ENCODE data around the gene CTNNA1.

Gene CTNNA1

DNA sequence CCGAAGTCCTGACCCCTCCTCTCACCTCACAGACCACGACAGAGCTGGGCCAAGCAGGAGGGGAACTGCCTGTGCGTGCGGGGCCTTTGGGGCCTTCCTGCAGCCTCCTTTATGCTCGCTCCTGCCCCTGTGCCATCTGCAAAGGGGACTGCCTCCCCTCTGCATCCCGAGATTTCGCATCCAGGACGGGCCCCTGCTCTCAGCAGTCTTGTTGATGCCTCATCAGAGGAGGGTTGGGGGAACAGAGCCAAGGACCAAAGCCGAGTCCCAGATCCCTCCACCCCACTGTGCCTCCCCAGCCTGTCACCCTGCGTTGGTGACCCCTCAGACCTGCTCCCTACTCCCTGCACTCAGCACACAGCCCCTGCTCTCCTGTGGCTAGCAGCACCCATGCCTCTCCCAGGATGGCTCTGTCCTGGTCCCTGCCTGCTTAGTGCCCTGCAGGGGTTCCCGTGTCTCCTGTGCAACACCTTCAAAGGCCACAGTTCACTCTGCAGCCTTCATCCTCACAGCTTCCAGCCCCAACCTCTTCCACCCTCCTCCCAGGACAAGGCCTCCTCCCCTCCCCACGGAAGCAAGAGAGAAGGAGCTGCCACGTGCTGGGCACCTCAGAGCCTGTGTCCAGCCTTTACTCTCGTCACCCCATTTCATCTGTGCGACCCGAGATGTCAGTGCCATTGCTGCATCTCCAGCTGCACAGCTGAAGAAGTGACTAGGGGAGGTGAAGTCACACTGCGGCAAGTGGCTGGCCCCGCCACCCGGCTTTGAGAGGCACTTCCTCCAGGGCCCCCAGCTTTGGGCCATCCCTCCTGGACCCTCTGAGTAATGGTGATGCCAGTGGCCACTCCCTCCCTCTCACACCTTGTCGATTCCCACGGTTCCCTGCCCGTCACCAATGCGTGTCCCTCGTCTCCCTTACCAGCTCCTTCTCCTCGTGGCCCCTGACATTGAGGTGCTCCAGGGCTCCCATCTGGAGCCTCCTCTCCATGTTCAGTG, 184.5 kb downstream of the CTNNA1 start:
- no peak for DNase-seq

DNA sequence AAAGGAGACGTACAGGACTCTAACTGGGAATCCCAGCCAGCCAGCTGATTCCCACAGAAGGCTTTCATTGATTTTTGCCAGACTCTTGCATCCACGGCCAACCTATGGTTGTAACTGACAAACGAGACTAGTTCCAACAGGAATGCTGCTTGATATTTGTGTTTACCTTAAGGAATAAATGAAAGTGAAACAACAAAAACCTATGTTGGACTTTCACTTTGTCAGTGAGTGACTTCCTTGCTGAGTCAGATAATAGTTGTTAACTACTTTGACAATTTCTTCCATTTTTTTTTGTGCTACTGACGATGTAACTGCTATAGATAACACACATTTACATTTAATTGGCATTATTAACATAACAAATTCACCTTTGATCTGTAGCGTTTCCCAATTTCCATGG, 185.3 kb downstream of the CTNNA1 start:
- no peak for DNase-seq

DNA sequence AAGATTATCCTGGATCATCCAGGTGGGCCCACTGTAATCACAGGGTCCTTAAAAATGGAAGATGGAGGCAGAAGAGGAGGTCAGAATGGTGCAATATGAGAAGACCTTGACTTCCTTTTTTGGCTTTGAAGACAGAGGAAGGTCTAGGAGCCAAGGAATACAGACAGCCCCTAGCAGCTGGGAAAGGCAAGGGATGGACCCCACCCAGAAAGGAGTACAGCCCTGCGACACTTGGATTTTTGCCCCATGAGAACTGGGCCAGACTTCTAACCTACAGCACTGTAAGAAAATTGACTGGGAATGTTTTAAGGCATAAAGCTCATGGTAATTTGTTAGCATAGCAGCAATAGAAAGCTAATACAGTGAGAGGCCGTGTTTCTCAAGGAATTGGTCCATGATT, 188.8 kb downstream of the CTNNA1 start:
- DNase-seq = no peak

DNA sequence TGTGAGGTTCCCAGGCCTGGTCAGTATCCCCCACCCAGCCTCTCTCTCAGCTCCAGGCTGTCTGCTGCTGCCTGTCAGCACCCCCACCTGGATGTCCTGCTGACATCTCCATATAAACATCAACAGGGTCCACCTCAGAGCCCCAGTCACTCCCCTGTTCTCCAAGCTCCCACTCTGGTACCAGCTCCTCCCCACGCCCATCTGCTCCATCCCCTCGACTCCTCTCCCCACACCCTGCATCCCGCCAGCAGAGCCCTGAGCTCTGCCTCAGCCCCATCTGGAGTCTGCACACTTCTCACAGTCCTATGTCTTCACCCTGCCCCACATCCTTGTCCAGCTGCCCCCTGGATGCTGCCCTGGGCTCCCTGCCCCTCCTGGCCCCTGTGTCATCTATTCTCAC, 189.6 kb downstream of the CTNNA1 start:
- no peak for DNase-seq

DNA sequence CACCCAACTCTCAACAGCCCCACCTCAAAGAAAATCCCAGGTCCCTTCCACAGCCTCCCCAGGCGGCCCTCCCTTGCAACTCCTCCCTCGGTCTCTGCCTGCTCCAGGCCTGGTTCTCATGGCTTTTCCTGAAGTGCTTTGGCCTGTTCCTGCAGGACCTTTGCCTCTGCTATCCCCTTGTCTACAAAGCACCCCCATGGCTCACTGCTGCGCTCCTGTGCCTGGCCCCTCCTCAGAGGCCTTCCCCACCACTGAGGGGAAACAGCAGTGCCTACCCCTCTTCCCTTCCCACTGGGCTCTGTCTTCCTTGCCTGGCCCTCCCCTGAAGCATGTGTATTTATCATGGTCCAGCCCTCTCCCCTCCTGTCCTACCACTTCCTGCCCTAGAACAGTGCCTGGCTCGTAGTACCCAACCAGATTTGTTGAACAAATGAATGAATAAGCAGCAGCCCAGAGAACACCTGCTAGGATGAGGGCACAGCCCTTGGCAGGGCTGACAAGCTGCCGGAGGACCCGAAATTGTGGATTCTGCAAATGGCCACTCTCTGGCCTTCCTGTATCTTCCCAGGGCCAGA, 190.5 kb downstream of the CTNNA1 start:
- DNase-seq = no peak

DNA sequence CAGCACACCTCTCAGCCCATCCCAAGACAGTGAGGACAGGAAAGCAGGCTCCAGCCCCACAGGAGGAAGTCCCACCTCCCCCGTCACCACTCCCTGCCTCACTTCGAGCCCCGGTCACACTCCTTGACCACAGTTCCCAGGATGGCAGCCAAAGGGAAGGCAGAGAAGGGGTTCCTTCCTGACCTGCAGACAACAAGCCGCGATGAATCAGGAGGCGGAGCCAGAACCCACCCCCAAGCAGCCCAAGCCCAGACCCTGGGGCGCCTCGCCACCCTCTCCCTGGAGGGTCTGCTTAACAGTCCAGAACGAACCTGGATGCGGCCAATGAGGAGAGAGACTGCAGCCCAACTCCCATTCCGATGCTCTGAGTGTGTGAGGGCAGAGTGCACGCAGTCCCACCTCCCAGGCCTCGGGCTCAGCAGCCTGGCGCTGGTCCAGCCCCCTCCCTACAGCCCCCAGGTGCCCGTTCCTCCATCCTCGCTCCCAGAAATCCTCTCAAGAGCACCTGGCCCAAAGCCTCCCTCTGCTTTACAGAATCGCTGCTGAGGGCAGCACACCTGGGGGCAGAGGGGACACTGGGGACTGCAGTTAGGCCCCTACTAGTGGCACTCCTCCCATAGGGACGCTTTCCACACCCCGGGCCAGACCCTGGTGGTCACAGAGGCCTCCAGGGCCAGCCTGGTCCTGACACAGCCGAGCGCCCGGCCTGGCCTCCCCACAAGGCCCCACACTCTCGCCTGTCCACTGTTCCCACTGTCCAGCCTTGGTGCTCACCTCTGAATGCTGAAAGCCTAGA, 191.5 kb downstream of the CTNNA1 start:
- DNase-seq = peak; percentile 67

DNA sequence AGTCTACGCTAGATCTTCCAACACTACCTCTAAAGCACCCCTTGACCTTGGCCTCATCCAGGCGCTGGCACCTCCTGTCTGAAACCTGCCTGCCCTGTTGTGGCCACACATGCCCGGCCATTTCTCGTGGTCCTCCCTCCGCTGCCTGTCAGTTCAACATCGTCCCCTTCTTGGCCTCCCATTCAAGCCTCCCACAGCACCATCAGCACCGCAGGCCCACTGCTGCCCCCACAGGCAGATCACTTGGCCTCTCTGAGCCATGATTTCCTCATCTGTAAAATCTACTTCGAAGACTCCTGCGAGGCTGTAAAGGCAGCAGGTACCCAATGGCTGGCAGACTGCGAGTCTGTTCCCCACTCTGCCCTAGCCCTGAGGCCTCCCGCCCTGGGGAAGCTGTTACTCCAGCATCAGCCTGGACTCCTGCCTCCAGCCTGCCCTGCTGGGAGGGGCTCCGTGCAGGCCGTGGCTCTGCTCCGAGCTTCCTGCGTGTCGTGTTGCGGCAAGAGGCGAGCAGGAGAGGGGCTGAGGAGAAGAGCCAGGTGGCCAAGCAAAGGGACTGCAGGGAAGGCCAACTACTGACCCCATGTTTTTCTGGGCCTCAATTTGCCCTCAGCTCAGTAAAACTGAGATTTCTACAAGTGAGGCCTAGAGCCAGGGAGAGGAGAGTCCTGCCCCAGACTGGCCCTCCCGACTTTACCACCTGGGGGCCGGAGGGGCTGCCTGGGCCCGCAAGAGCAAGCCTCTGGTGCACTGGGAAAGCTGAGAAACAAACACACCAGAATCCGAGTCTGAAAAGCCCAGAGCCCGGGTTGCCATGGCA, 192.4 kb downstream of the CTNNA1 start:
- no peak for DNase-seq

DNA sequence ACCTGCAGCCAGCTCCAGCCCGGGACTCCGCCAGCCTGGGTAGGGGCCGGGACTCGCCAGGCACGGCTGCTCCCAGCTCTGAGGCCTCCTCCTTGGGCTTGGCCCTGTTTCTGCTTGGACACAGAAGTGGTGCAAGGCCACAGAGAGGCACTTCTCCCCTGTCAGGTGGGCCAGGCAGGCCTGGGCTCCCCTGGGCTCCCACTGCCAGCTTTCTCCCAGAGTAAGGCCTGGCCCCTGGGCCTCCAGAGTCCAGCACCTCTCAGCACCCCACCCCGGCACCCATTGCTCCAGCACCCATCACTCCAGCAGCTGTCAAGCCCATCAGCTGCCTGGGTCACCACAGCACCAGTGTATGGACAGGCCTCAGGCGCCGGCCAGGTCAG, 193.0 kb downstream of the CTNNA1 start:
- no peak for DNase-seq

DNA sequence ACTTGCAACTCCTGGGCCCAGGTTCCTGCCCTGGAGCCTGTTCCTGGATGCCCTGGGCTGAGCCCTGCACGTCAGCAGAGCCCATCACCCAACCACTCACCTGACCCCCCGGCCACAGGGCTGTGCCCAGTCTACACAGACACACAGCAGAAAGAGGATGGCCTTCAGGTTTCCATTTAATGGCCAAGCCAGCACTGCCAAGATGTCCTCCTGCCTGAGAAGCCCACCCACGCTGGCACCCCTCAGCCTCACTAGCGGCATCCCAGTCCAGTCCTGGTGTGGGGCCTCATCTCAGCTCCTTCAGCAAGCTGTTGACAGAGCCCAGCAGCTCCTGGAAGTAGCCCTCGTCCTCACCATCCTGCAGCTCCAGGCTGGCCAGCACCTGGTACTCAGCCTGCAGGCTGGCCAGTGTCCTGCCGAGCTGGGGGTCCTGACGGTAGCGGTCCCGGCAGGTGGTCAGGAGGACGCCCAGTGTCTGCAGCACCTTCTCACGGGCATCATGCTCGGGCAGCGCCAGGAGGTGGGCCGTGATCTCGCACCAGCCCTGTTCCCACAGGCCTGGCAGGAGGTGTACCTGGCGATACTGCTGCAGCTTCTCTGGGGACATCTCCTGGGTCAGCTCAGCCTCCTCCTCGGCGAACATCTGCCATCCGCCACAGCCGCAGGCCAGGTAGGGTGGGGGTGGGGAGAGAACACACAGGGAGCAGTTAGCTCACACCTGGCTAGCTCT, 193.8 kb downstream of the CTNNA1 start:
- no peak for DNase-seq

DNA sequence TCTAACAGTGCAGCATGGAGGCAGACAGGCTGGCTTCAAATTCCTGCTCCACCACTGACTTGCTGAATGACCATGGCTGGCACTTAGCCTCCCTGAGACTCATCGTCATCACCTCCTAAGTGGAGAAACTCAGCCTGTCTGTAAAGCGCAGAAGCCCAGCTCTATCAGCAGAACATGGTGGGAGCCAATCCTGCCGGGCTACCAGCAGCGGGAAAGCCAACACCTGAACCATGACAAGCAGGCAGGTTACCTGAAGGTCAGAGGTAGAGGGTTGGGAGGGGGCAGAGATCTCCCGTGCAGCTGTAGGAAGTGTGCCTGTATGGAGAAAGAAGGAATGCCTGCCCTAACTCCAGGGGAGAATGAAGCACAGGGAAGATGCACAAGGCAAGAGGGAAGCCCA, 194.6 kb downstream of the CTNNA1 start:
- DNase-seq = no peak

DNA sequence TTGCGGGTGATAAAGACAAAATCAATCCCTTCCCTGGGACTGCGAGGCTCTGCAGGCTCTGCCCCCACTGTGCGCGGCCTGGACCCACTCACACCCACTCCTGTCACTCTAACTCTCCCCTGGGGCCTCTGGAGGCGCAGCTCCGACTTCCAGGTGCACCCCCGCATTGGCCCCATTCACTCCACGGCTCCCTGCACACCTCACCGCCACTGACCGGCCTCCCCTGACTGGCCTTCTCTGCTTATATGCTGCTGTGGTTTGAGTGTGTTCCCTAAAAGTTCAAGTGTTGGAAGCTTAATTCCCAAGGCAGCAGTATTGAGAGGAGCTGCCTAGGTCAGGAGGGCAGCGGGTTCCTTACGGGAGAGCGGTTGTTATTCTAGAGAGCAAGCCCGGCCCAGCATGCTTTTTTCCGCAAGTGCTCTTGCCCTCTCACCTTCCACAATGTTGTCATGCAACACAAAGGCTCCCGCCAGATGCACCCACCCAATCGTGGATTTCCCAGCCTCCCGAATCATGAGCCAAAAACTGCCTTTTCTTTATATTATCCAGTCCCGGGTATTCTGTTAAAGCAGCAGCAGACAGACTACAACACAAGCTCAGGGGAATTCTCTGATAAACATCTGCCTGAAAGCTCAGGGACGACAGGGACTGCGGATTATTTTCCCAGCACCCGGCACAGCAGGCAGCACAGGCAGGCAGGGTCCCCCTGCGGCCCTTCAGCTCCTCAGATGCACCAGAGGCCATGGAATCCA, 195.4 kb downstream of the CTNNA1 start:
- DNase-seq = no peak

DNA sequence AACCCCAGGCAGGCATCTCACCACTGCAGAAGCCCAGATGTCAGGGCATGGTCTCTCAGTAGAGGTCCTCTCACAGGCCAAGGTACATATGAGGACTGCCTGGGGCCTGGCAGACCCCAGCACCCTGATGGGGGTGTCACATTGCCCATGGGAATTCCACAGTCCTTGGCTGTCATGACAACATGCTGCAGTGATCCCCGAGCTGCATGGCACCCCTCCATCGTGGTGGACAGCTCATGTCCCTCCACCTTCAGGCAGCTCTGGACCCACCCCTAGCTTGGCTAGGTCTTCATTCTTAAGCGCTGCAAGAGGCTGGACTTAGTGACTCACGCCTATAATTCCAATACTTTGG, 196.0 kb downstream of the CTNNA1 start:
- DNase-seq = no peak

DNA sequence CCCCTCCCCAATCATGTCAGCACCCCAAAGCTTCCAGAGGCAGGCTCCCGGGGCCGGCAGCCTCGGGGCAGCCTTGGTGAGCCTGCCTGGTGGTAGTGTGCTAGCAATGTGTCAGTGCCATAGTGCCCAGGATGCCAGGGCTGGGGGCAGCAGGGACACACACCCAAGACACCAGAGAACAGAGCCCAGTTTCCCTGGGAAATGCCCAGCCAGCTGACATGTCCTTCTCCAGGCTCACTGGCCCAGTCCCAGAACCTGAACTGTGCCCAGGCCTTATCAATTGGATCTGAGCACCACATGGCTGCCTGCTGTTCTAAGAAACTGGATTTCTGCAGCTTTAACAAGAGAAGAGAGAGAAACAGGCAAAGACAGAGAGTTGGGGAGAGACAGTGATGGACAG, 196.8 kb downstream of the CTNNA1 start:
- DNase-seq = no peak

DNA sequence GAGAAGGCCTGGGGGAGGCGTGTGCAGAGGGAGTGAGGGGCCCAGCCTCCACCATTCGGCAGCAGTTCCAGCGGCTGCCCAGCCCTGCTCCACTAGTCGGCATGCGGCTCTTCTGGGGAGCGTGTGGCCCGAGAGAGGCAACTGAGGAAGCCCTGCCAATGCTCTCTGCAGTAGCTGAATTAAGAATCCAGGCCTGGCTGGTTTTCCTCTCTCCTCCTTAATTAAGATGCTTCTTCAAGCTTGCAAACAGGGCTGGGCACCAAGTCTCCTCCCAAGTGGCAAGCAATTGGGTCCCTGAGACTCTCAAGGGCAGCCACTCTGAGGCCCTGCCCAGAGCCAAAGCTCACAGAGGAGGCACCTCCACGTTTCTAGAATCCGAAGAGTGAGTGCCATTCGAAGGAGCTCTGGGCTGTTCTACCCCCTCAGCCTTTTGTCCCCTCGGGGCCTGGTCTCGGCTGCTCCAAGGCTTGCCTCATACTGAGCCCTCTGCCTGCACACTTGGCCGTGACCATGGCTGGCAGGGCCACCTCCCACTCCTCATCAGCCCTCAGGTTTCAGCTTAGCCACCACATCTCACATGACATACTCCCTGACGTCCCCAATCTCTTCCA, 197.3 kb downstream of the CTNNA1 start:
- DNase-seq = peak; percentile 34

DNA sequence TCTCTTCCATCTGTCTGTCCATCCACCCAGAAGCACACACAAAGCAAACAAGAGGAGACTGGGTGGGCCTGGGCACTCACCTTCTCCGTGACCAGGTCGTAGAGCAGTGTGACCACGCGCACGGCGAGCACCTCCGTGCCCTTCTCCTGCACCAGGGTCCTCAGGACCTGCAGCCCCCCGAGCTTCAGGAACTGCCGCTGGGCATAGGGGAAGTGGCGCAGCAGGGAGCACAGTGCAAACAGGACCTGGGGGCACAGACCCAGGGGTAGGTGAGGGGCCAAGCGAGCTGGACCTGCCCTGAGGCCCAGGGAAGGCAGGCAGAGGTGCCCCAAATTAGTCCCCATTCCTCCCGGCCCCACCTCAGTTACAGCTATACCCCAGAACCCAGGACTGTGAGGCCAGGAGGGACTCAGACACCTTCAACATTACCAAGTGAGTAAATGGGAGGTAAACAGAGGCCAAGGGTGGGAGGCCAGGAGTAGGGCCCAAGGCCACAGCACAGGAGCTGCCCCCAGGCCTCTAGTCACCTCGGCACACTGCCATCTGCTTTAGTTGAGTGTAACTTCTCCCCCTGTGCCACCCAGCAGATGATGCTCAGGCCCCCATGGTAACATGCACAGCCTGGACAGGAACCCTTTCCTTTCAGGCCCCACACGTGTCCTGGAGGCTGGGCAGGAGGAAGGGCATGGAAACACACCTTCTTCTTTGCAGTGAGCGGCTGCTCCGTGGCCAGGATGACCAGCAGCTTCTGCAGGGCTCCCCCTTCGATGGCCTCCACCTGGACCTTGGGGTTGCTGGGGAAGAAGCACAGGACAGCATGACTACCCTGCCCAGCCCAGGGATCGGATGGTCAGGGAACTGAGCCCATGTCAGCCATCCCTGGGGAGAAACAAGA, 198.1 kb downstream of the CTNNA1 start:
- DNase-seq = no peak

DNA sequence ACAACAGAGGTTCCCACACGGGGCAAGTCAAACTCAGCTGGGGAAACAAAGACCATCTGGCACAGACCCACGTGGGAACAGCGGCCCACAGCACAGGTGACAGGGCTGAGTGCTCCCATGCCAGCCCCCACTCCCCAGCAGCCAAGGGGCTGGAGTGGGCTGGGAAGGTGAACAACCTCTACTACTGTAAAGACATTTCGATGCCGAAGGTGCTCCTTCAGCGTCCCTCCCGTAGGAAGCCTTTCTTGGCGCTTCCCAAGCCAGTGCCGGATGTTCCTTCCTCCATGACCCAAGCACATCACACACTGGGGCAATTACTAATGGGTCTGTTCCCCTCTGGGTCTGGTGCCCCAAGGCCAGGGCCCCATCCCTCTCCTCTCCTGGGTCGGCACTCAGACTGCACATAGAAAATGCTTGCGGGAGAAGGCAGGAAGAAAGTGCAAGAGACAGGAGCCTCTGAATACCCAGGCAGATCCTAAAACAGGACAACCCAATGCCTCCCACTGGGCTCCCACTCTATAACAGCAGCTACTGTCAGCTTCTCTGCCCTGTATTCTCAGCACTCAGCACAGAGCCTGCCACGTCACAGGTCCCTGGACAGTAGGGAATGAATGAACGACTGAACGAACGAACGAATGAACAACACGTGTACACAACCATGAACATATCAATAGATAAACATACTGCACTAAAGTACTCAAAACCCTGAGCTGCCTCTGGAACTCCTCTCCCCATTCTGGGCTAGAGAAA, 198.9 kb downstream of the CTNNA1 start:
- no peak for DNase-seq

DNA sequence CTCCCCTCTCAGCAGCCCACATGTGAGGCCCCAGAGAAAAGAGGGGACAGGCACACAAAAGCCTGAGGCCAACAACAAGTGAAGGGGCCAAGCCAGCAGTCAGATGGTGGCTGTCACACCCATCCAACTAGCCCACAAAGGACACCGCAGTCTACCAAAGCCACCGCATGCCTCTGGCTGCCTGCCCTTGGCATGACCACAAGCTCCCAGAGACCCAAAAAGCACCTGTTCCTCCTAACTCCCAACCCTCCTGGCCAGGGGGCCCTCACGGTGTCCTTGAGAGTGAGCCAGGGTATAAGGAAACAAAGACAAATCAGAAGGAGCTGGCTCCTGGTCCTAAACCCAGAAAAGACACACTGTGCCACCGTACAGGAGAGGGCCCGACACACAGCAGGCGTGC, 199.7 kb downstream of the CTNNA1 start:
- peak; percentile 50 for DNase-seq

DNA sequence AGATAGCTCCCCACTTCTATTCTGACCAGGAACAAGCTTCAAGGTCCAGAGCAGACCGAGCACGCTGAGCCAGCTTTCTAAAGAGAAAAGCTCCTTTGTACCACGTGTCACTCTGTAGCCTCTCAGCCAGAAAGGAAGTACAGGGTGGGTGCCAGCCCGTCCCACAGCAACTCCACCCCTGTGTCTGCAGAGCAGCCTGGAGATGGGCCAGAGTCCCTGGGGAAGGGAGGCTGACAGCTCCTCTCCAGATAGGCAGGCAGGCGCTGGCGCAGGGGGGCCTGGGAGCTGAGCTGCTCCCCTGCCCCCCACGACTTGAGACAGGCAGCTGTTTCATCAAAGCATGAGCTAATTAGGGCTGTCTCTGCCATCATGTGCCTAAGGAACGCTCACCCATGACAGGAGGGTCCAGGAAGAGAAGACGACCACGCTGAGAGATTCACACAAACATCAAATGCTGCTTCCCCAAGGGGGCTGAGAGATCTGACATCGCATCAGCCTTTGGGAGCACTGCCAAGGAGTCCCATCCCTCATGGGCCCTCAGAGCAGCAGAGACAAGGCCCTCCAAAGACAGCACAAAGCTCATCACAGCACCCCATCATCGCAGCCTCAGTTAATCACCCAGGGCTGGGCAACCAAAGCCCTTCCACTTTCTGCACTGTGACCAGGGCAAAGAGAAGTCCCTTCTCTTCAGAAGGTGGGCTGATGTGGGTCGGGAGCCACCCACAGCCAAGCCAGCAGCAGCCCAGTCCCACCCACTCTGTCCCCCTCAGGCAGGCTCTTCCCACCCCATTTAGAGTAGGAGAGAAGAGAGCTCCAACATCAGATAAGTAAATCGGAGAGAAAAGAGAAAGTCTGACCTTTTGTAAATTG, 200.4 kb downstream of the CTNNA1 start:
- DNase-seq = peak; percentile 50
